Common myeloid progenitor, CD34-positive (primary cell): ENCODE data around the gene ATP9B.

Source experiments
- CTCF ChIA-PET: fragments of 350-600 bp; sonication (Branson Sonifier 250); formaldehyde crosslinking; loops from one replicate; lab custom pipeline; 2021; ENCODE audit warnings: antibody characterized with exemption; lab: Charles Lee
- POLR2A ChIA-PET: fragments of 350-600 bp; sonication (Branson Sonifier 250); formaldehyde crosslinking; loops from one replicate; lab custom pipeline; 2021; ENCODE audit warnings: antibody characterized with exemption; lab: Charles Lee
- DNase-seq, 3 donors: peaks; one replicate each; pipeline versions ENCODE4 v3.0.0 to v3.0.0-alpha.2; 2013
- H3K27ac ChIP-seq, 2 experiments: 1 replicate in 1 of 2; 2 replicates in 1 of 2; pipeline ENCODE4 v1.7.0; 2013; ENCODE audit warnings: inconsistent platforms in 2 of 2, low read length in 2 of 2, mild to moderate bottlenecking in 2 of 2, low read depth in 1 of 2, moderate library complexity in 1 of 2; ENCODE audit not compliant: severe bottlenecking in 2 of 2, insufficient read depth in 1 of 2, poor library complexity in 1 of 2
- H3K27me3 ChIP-seq, 5 experiments: replicated peaks in 2 of 5; 1 replicate in 3 of 5; 2 replicates in 2 of 5; pipeline versions ENCODE4 v1.6.1 to v1.7.0; 2013; ENCODE audit warnings: low read length in 4 of 5, mild to moderate bottlenecking in 2 of 5, moderate library complexity in 2 of 5, inconsistent platforms in 1 of 5; ENCODE audit not compliant: insufficient read depth in 5 of 5, control insufficient read depth in 4 of 5
- H3K36me3 ChIP-seq, 4 experiments: 1 replicate in 2 of 4; 2 replicates in 2 of 4; pipeline versions ENCODE4 v1.6.1 to v1.7.0; 2013; ENCODE audit warnings: low read length in 3 of 4, control low read depth in 1 of 4, mild to moderate bottlenecking in 1 of 4; ENCODE audit not compliant: control insufficient read depth in 4 of 4, insufficient read depth in 4 of 4
- H3K4me1 ChIP-seq, 4 experiments: 1 replicate in 3 of 4; 2 replicates in 1 of 4; pipeline versions ENCODE4 v1.6.1 to v1.7.1; 2013; ENCODE audit warnings: low read length in 3 of 4, mild to moderate bottlenecking in 3 of 4, control low read depth in 1 of 4, inconsistent platforms in 1 of 4, moderate library complexity in 1 of 4; ENCODE audit not compliant: control insufficient read depth in 4 of 4, insufficient read depth in 4 of 4; ENCODE audit errors: control extremely low read depth in 1 of 4
- H3K4me3 ChIP-seq, 7 experiments: 1 replicate in 4 of 7; 2 replicates in 3 of 7; pipeline versions ENCODE4 v1.5.1 to v1.7.0; 2013; ENCODE audit warnings: mild to moderate bottlenecking in 7 of 7, low read length in 6 of 7, moderate library complexity in 6 of 7, inconsistent platforms in 2 of 7, low read depth in 2 of 7, control low read depth in 1 of 7; ENCODE audit not compliant: insufficient read depth in 4 of 7, control insufficient read depth in 1 of 7; ENCODE audit errors: extremely low read depth in 1 of 7
- H3K9me3 ChIP-seq, 5 experiments: 1 replicate in 4 of 5; 2 replicates in 1 of 5; pipeline versions ENCODE4 v1.6.1 to v1.7.1; 2013; ENCODE audit warnings: low read length in 4 of 5, mild to moderate bottlenecking in 2 of 5, inconsistent platforms in 1 of 5, low read depth in 1 of 5, moderate library complexity in 1 of 5; ENCODE audit not compliant: control insufficient read depth in 4 of 5, insufficient read depth in 2 of 5; ENCODE audit errors: control extremely low read depth in 1 of 5
- WGBS: methylation state at CpG from one replicate; pipeline ENCODE4 v1.1.5; 2013; ENCODE audit not compliant: insufficient coverage; 5-methylcytosine and 5-hydroxymethylcytosine counted together

ATP9B gene

DNA sequence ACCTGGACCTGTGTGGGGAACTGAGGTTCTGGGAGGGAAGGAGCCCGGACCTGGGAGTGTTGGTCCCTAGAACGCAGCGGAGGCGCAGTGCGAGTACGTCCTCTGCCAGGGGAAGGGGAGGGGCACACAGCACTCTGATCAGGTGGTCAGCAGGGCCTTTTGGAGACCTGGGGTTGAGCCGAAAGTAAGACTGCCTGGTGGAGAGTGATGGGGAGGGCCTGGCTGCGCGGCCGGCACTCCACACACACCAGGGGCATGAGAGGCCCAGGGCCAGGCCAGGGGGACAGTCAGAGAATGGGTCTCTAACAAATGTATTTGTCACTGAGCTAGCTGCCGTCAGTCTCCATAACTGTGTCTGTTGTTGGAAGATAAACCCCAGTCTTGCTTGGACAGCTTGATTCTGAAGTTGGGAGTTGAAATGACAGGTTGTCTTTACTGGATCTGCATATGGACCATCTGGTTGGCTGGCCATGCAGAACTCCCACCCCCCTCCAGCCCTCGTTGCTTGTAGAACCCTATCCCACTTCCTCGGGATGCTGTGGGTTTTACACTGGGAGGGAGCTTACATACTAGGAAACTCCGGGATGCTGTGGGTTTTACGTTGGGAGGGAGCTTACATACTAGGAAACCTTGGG, 251.1 kb downstream of the ATP9B start:
- Histone ChIP-seq H3K27ac (no peak overlapping the region), H3K4me1 (peaks cover 0 to 9% (median 0%) of the 10 kb centered on the region in 4 experiments), H3K4me3 (no peak overlapping the region), H3K9me3 (peaks cover 0 to 14% (median 4%) of the 10 kb centered on the region in 5 experiments), H3K36me3 (peaks cover 10 to 26% (median 17%) of the 10 kb centered on the region in 4 experiments), H3K27me3 (no peaks in the 10 kb centered on the region)
- ChIA-PET CTCF (no interaction called here), POLR2A (no interaction called here)
- no peak for DNase-seq
- 96% methylated on average over 11 of the region's 15 CpGs for WGBS

DNA sequence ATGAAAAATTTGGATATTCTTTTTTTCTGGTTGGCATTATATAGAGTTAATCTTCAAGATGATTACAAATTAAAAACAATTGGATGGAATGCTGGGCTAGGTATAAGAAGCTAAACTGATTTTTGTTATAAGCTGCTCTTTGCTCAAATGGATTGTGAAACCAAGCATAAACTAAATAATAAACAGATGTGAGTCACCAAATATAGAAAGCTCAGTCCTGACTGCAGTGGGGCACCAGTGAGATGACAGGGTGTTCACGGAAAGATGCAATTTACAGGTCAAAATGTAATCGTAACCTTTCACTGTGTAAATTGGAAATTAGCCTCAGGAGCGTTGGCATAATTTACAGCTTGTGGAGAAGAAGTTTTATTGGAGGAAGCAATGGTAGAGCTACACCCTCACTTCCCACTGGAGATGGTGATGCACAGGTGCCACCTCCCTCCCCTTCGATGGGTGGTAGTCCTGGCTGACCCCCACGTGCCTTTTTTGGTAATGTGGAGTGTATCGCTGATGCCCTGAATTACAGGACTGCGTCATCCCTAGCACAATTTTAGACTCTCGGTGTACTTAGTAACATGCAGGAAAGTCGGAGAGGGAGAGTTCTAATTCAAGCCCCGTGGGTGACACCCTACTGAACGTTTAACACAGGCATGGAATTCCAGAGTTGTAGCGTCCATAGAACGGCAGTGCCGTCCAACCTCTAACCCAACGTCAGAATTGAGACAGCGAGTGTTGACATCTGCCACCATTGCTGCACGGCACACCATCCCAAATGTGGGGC, 252.6 kb downstream of the ATP9B start:
- H3K27me3 ChIP-seq = no peaks in the 10 kb centered on the region
- WGBS = 89% methylated on average over 15 of the region's 17 CpGs
- CTCF ChIA-PET = interaction anchor here (1.4 kb wide), 1 partner anchor 16 kb away, joined by 3 read pairs; no protein-coding TSS in a partner anchor
- no peak for DNase-seq
- H3K36me3 ChIP-seq = peaks cover 4 to 17% (median 10%) of the 10 kb centered on the region in 4 experiments
- no peak overlapping the region for H3K27ac ChIP-seq
- POLR2A ChIA-PET = interaction anchor here (1.0 kb wide), 1 partner anchor 10 kb away, joined by 4 read pairs; no protein-coding TSS in a partner anchor
- peaks cover 0 to under 1% (median 0%) of the 10 kb centered on the region in 5 experiments for H3K9me3 ChIP-seq
- no peak overlapping the region for H3K4me3 ChIP-seq
- H3K4me1 ChIP-seq = peaks cover 0 to 9% (median 0%) of the 10 kb centered on the region in 4 experiments

DNA sequence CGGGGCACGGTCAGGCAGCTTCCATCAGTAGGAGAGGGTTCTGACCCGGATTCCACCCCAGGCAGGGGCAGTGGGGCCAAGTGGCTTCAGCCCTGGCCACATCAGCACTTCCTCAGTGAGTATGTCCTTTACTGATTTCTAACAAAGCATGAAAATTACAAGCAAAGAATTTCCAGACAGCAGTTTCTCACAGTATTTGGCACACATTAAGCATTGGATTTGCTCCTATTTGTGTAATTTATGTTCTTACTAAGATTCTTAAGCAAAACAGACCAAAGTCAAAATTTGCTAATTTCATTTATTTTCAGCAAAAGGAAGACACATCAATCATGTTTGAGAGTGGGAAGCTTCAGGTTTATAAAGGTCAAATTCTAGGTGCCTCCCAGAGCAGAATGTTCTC, 253.2 kb downstream of the ATP9B start:
- no peak for DNase-seq
- ChIA-PET POLR2A (no interaction called here), CTCF (interaction anchor here (1.4 kb wide), 1 partner anchor 17 kb away, joined by 3 read pairs; no protein-coding TSS in a partner anchor)
- WGBS = 100% methylated on average over 3 of the region's 3 CpGs
- no peak overlapping the region for H3K27ac ChIP-seq
- H3K4me3 ChIP-seq = no peak overlapping the region
- H3K4me1 ChIP-seq = peaks cover 0 to 9% (median 0%) of the 10 kb centered on the region in 4 experiments
- peaks cover 4 to 17% (median 10%) of the 10 kb centered on the region in 4 experiments for H3K36me3 ChIP-seq
- H3K9me3 ChIP-seq = peaks cover 0 to 2% (median 0%) of the 10 kb centered on the region in 5 experiments
- no peaks in the 10 kb centered on the region for H3K27me3 ChIP-seq

DNA sequence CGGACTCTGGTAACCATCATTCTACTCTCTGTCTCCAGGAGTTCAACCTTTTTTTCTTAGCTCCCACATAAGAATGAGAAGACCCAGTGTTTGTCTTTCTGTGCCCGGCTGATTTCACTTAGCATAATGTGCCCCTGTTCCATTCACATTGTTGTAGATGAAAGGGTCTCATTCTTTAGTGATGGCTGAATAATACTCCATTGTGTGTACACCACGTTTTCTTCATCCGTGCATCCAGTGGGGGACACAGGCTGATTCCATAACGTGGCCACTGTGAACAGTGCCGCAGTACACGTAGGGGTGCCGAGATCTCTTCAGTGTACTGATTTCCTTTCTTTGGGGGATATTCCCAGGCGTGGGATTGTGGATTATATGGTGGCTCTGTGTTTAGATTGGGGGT, 254.3 kb downstream of the ATP9B start:
- ChIA-PET POLR2A (no interaction called here), CTCF (no interaction called here)
- Histone ChIP-seq H3K4me3 (no peak overlapping the region), H3K27me3 (no peaks in the 10 kb centered on the region), H3K36me3 (peaks cover 2 to 11% (median 7%) of the 10 kb centered on the region in 4 experiments), H3K9me3 (peaks cover 0 to 3% (median 0%) of the 10 kb centered on the region in 5 experiments), H3K27ac (no peak overlapping the region), H3K4me1 (peaks cover 0 to 3% (median 0%) of the 10 kb centered on the region in 4 experiments)
- no peak for DNase-seq
- 95% methylated on average over 8 of the region's 9 CpGs for WGBS

DNA sequence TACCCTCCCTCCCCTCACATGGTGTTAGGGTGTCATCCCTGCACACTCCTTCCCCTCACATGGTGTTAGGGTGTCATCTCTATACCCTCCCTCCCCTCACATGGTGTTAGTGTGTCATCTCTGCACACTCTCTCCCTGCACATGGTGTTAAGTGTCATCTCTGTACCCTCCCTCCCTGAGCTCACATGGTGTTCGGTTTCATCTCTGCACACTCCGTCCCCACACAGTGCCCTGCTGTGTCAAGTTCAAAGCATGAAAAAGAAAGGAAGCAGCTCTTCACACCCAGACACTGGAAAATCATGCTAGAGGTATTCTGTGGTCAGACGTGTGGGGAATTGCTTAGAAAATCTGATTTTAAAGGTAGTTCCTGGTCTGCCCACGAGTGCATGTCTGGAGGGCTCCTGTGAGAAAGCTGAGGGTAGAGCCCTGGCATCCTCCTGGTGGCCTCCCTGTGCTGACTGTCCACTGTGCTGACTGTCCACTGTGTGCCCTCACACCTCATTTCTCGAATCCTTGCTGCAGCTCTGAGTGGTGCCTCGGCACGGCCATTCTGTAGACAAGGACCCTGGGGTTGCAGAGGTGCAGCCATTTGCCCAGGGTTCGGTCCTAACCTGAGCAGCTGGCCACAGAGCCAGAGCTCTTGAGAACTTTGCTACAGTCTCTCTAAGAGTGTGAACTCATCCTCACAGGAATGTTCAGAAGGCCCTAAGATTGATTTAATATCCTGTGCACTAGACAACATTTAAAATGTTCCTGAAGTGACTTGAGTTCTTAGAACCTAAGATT, 257.4 kb downstream of the ATP9B start:
- peaks cover 3 to 29% (median 13%) of the 10 kb centered on the region in 4 experiments for H3K36me3 ChIP-seq
- DNase-seq = no peak
- no peak overlapping the region for H3K4me3 ChIP-seq
- WGBS = 97% methylated on average over 7 of the region's 8 CpGs
- no peaks in the 10 kb centered on the region for H3K27me3 ChIP-seq
- H3K27ac ChIP-seq = no peak overlapping the region
- POLR2A ChIA-PET = no interaction called here
- CTCF ChIA-PET = no interaction called here
- no peaks in the 10 kb centered on the region for H3K4me1 ChIP-seq
- peaks cover 0 to 3% (median 0%) of the 10 kb centered on the region in 5 experiments for H3K9me3 ChIP-seq

DNA sequence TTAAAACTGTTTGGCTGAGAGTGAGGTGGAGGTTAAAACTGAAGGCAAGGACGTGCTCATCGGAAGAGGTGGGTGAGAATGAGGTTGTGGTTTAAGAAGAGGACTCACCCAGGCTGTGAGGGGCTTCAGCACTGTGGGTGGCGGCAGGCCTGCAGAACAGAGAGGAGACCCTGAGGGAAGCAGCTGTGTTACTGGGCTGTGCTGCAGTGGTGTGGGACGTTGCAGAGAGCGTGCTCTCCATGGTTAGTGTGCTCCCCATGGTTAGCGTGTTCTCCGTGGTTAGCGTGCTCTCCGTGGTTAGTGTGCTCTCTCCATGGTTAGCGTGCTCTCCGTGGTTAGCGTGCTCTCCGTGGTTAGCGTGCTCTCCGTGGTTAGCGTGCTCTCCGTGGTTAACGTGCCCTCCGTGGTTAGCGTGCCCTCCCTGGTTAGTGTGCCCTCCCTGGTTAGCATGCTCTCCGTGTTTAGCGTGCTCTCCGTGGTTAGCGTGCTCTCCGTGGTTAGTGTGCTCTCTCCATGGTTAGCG, 258.1 kb downstream of the ATP9B start:
- H3K4me1 ChIP-seq = no peaks in the 10 kb centered on the region
- ChIA-PET CTCF (no interaction called here), POLR2A (no interaction called here)
- H3K9me3 ChIP-seq = peaks cover 0 to 3% (median 0%) of the 10 kb centered on the region in 5 experiments
- H3K27me3 ChIP-seq = no peaks in the 10 kb centered on the region
- no peak overlapping the region for H3K4me3 ChIP-seq
- 99% methylated on average over 18 of the region's 26 CpGs for whole genome bisulfite sequencing
- peaks cover 2 to 26% (median 11%) of the 10 kb centered on the region in 4 experiments for H3K36me3 ChIP-seq
- H3K27ac ChIP-seq = no peak overlapping the region
- peak in 2 of 3 donors; percentile 2 to 11 for DNase-seq
